ENCODE results near the gene SRRM2.

SRRM2 gene

GRCh38 chr16:2740476-2740875 lies 12.0 kb upstream of the SRRM2 start:
- no peaks in the 10 kb centered on the region for H3K9me3 ChIP-seq (ENCODE audit: control extremely low read depth in 1 of 5, control insufficient read depth in 4 of 5, insufficient read depth in 2 of 5, low read depth in 1 of 5, low read length in 4 of 5)
- no peak for DNase-seq
- WGBS (ENCODE audit: insufficient coverage) = 98% methylated on average over 6 of the region's 6 CpGs
- H3K4me1 ChIP-seq (ENCODE audit: control extremely low read depth in 1 of 4, control insufficient read depth in 4 of 4, insufficient read depth in 4 of 4, low read length in 3 of 4) = no peaks in the 10 kb centered on the region
- H3K27ac ChIP-seq (ENCODE audit: insufficient read depth in 1 of 2, low read depth in 1 of 2, low read length in 2 of 2, poor library complexity in 1 of 2, severe bottlenecking in 2 of 2) = no peak overlapping the region
- H3K27me3 ChIP-seq (replicated peaks in 2 of 5; ENCODE audit: control insufficient read depth in 4 of 5, insufficient read depth in 5 of 5, low read length in 4 of 5) = no peaks in the 10 kb centered on the region
- ChIA-PET CTCF (interaction anchor here (0.8 kb wide), 1 partner anchor 29 kb away, joined by 3 read pairs; no protein-coding TSS in a partner anchor), POLR2A (no interaction called here)
- no peak overlapping the region for H3K4me3 ChIP-seq (ENCODE audit: control insufficient read depth in 1 of 7, extremely low read depth in 1 of 7, insufficient read depth in 4 of 7, low read depth in 2 of 7, low read length in 6 of 7)
- no peaks in the 10 kb centered on the region for H3K36me3 ChIP-seq (ENCODE audit: control insufficient read depth in 4 of 4, insufficient read depth in 4 of 4, low read length in 3 of 4)

- DNase-seq = no peak
- no peak overlapping the region for H3K27ac ChIP-seq (ENCODE audit: insufficient read depth in 1 of 2, low read depth in 1 of 2, low read length in 2 of 2, poor library complexity in 1 of 2, severe bottlenecking in 2 of 2)
- 100% methylated on average over 2 of the region's 4 CpGs for WGBS (ENCODE audit: insufficient coverage)
- POLR2A ChIA-PET = no interaction called here
- H3K9me3 ChIP-seq (ENCODE audit: control extremely low read depth in 1 of 5, control insufficient read depth in 4 of 5, insufficient read depth in 2 of 5, low read depth in 1 of 5, low read length in 4 of 5) = no peaks in the 10 kb centered on the region
- H3K4me1 ChIP-seq (ENCODE audit: control extremely low read depth in 1 of 4, control insufficient read depth in 4 of 4, insufficient read depth in 4 of 4, low read length in 3 of 4) = no peaks in the 10 kb centered on the region
- H3K36me3 ChIP-seq (ENCODE audit: control insufficient read depth in 4 of 4, insufficient read depth in 4 of 4, low read length in 3 of 4) = no peaks in the 10 kb centered on the region
- no peak overlapping the region for H3K4me3 ChIP-seq (ENCODE audit: control insufficient read depth in 1 of 7, extremely low read depth in 1 of 7, insufficient read depth in 4 of 7, low read depth in 2 of 7, low read length in 6 of 7)
- CTCF ChIA-PET = interaction anchor here (0.8 kb wide), 1 partner anchor 29 kb away, joined by 3 read pairs; no protein-coding TSS in a partner anchor
- H3K27me3 ChIP-seq (replicated peaks in 2 of 5; ENCODE audit: control insufficient read depth in 4 of 5, insufficient read depth in 5 of 5, low read length in 4 of 5) = no peaks in the 10 kb centered on the region
These were observed 11.3 kb upstream of the SRRM2 start for GRCh38 chr16:2741168-2741567.

GRCh38 chr16:2742323-2743006 lies 10.0 kb upstream of the SRRM2 start:
- CTCF ChIA-PET = no interaction called here
- no peaks in the 10 kb centered on the region for H3K4me1 ChIP-seq (ENCODE audit: control extremely low read depth in 1 of 4, control insufficient read depth in 4 of 4, insufficient read depth in 4 of 4, low read length in 3 of 4)
- no peak overlapping the region for H3K27ac ChIP-seq (ENCODE audit: insufficient read depth in 1 of 2, low read depth in 1 of 2, low read length in 2 of 2, poor library complexity in 1 of 2, severe bottlenecking in 2 of 2)
- POLR2A ChIA-PET = no interaction called here
- no peak overlapping the region for H3K4me3 ChIP-seq (ENCODE audit: control insufficient read depth in 1 of 7, extremely low read depth in 1 of 7, insufficient read depth in 4 of 7, low read depth in 2 of 7, low read length in 6 of 7)
- H3K9me3 ChIP-seq (ENCODE audit: control extremely low read depth in 1 of 5, control insufficient read depth in 4 of 5, insufficient read depth in 2 of 5, low read depth in 1 of 5, low read length in 4 of 5) = no peaks in the 10 kb centered on the region
- DNase-seq = no peak
- no peaks in the 10 kb centered on the region for H3K27me3 ChIP-seq (replicated peaks in 2 of 5; ENCODE audit: control insufficient read depth in 4 of 5, insufficient read depth in 5 of 5, low read length in 4 of 5)
- WGBS (ENCODE audit: insufficient coverage) = 98% methylated on average over 11 of the region's 12 CpGs
- H3K36me3 ChIP-seq (ENCODE audit: control insufficient read depth in 4 of 4, insufficient read depth in 4 of 4, low read length in 3 of 4) = no peaks in the 10 kb centered on the region

- no peak overlapping the region for H3K4me3 ChIP-seq (ENCODE audit: control insufficient read depth in 1 of 7, extremely low read depth in 1 of 7, insufficient read depth in 4 of 7, low read depth in 2 of 7, low read length in 6 of 7)
- WGBS (ENCODE audit: insufficient coverage) = 94% methylated on average over 10 of the region's 19 CpGs
- H3K36me3 ChIP-seq (ENCODE audit: control insufficient read depth in 4 of 4, insufficient read depth in 4 of 4, low read length in 3 of 4) = no peaks in the 10 kb centered on the region
- no peaks in the 10 kb centered on the region for H3K9me3 ChIP-seq (ENCODE audit: control extremely low read depth in 1 of 5, control insufficient read depth in 4 of 5, insufficient read depth in 2 of 5, low read depth in 1 of 5, low read length in 4 of 5)
- no peak overlapping the region for H3K27ac ChIP-seq (ENCODE audit: insufficient read depth in 1 of 2, low read depth in 1 of 2, low read length in 2 of 2, poor library complexity in 1 of 2, severe bottlenecking in 2 of 2)
- H3K27me3 ChIP-seq (replicated peaks in 2 of 5; ENCODE audit: control insufficient read depth in 4 of 5, insufficient read depth in 5 of 5, low read length in 4 of 5) = no peaks in the 10 kb centered on the region
- POLR2A ChIA-PET = no interaction called here
- CTCF ChIA-PET = no interaction called here
- DNase-seq = no peak
- H3K4me1 ChIP-seq (ENCODE audit: control extremely low read depth in 1 of 4, control insufficient read depth in 4 of 4, insufficient read depth in 4 of 4, low read length in 3 of 4) = no peaks in the 10 kb centered on the region
These were observed 9.2 kb upstream of the SRRM2 start for GRCh38 chr16:2743007-2743810.

GRCh38 chr16:2744711-2745110 lies 7.7 kb upstream of the SRRM2 start:
- Histone ChIP-seq H3K4me3 (ENCODE audit: control insufficient read depth in 1 of 7, extremely low read depth in 1 of 7, insufficient read depth in 4 of 7, low read depth in 2 of 7, low read length in 6 of 7) (no peak overlapping the region), H3K4me1 (ENCODE audit: control extremely low read depth in 1 of 4, control insufficient read depth in 4 of 4, insufficient read depth in 4 of 4, low read length in 3 of 4) (peaks cover 0 to 3% (median 0%) of the 10 kb centered on the region in 4 experiments), H3K27me3 (replicated peaks in 2 of 5; ENCODE audit: control insufficient read depth in 4 of 5, insufficient read depth in 5 of 5, low read length in 4 of 5) (no peaks in the 10 kb centered on the region), H3K9me3 (ENCODE audit: control extremely low read depth in 1 of 5, control insufficient read depth in 4 of 5, insufficient read depth in 2 of 5, low read depth in 1 of 5, low read length in 4 of 5) (no peaks in the 10 kb centered on the region), H3K36me3 (ENCODE audit: control insufficient read depth in 4 of 4, insufficient read depth in 4 of 4, low read length in 3 of 4) (peaks cover 0 to 4% (median 2%) of the 10 kb centered on the region in 4 experiments), H3K27ac (ENCODE audit: insufficient read depth in 1 of 2, low read depth in 1 of 2, low read length in 2 of 2, poor library complexity in 1 of 2, severe bottlenecking in 2 of 2) (no peak overlapping the region)
- POLR2A ChIA-PET = no interaction called here
- CTCF ChIA-PET = no interaction called here
- 97% methylated on average over 3 of the region's 6 CpGs for WGBS (ENCODE audit: insufficient coverage)
- DNase-seq = no peak

- H3K27ac ChIP-seq (ENCODE audit: insufficient read depth in 1 of 2, low read depth in 1 of 2, low read length in 2 of 2, poor library complexity in 1 of 2, severe bottlenecking in 2 of 2) = no peak overlapping the region
- peaks cover 0 to 5% (median 2%) of the 10 kb centered on the region in 4 experiments for H3K36me3 ChIP-seq (ENCODE audit: control insufficient read depth in 4 of 4, insufficient read depth in 4 of 4, low read length in 3 of 4)
- H3K9me3 ChIP-seq (ENCODE audit: control extremely low read depth in 1 of 5, control insufficient read depth in 4 of 5, insufficient read depth in 2 of 5, low read depth in 1 of 5, low read length in 4 of 5) = no peaks in the 10 kb centered on the region
- peaks cover 0 to 7% (median 0%) of the 10 kb centered on the region in 4 experiments for H3K4me1 ChIP-seq (ENCODE audit: control extremely low read depth in 1 of 4, control insufficient read depth in 4 of 4, insufficient read depth in 4 of 4, low read length in 3 of 4)
- ChIA-PET CTCF (no interaction called here), POLR2A (interaction anchor here (0.6 to 0.9 kb wide), 2 partner anchors 16 to 1565 kb away, joined by 3 to 4 read pairs; no protein-coding TSS in a partner anchor)
- WGBS (ENCODE audit: insufficient coverage) = 93% methylated on average over 11 of the region's 15 CpGs
- H3K27me3 ChIP-seq (replicated peaks in 2 of 5; ENCODE audit: control insufficient read depth in 4 of 5, insufficient read depth in 5 of 5, low read length in 4 of 5) = no peaks in the 10 kb centered on the region
- no peak overlapping the region for H3K4me3 ChIP-seq (ENCODE audit: control insufficient read depth in 1 of 7, extremely low read depth in 1 of 7, insufficient read depth in 4 of 7, low read depth in 2 of 7, low read length in 6 of 7)
- DNase-seq = no peak
These were observed 7.1 kb upstream of the SRRM2 start for GRCh38 chr16:2745116-2745890.
